IMR-90 (cell line): ENCODE data around the gene LIPE.

Experiments
- CEBPB ChIP-seq: IDR thresholded peaks from 2 replicates; pipeline ENCODE4 v1.6.1; 2012; ENCODE audit warnings: low read depth, low read length, improper control_type of control experiment
- CHD1 ChIP-seq: IDR thresholded peaks from 2 replicates; pipeline ENCODE4 v1.6.1; 2012; ENCODE audit warnings: low read depth, low read length, improper control_type of control experiment
- CTCF ChIP-seq: conservative IDR thresholded peaks from 2 replicates; pipeline ENCODE4 v1.5.1; 2012; ENCODE audit warnings: mild to moderate bottlenecking, low read depth, low read length, improper control_type of control experiment
- ELK1 ChIP-seq: fragments of 150-350 bp; IDR thresholded peaks from 2 replicates; pipeline ENCODE4 v1.6.1; 2016; ENCODE audit warnings: low read depth, mild to moderate bottlenecking, low read length, moderate library complexity, borderline replicate concordance
- MAZ ChIP-seq: IDR thresholded peaks from 2 replicates; pipeline ENCODE4 v1.6.1; 2012; ENCODE audit warnings: low read depth, mild to moderate bottlenecking, low read length, improper control_type of control experiment, moderate library complexity, borderline replicate concordance
- MXI1 ChIP-seq: IDR thresholded peaks from 2 replicates; pipeline ENCODE4 v1.6.1; 2012; ENCODE audit warnings: low read depth, mild to moderate bottlenecking, low read length, moderate library complexity, borderline replicate concordance
- NFE2L2 ChIP-seq: fragments of 150-350 bp; IDR thresholded peaks from 2 replicates; pipeline ENCODE4 v1.6.1; 2016; ENCODE audit warnings: low read depth, mild to moderate bottlenecking, low read length
- POLR2A ChIP-seq: IDR thresholded peaks from 2 replicates; pipeline ENCODE4 v1.6.1; 2012; ENCODE audit warnings: mild to moderate bottlenecking, low read depth, low read length
- RAD21 ChIP-seq: IDR thresholded peaks from 2 replicates; pipeline ENCODE4 v1.6.1; 2012; ENCODE audit warnings: low read length, improper control_type of control experiment
- RCOR1 ChIP-seq: IDR thresholded peaks from 2 replicates; pipeline ENCODE4 v1.6.1; 2012; ENCODE audit warnings: mild to moderate bottlenecking, low read length, improper control_type of control experiment; ENCODE audit not compliant: insufficient replicate concordance
- SMC3 ChIP-seq: fragments of 150-350 bp; IDR thresholded peaks from 2 replicates; pipeline ENCODE4 v1.6.1; 2016; ENCODE audit warnings: low read depth, mild to moderate bottlenecking, antibody characterized with exemption, low read length, moderate library complexity
- USF2 ChIP-seq: fragments of 150-350 bp; IDR thresholded peaks from 2 replicates; pipeline ENCODE4 v1.6.1; 2017; ENCODE audit warnings: mild to moderate bottlenecking, antibody characterized with exemption, low read length, low read depth

GRCh38 chr19:42353341-42354015 is 73.7 kb downstream of the LIPE start:
- TF ChIP-seq POLR2A (no peak), SMC3 (no peak), CTCF (no peak), RCOR1 (no peak), MXI1 (no peak), RAD21 (no peak), CEBPB (no peak), ELK1 (no peak), USF2 (no peak), NFE2L2 (no peak), CHD1 (no peak), MAZ (no peak)
